Neural progenitor cell (in vitro differentiated cells): Measurements from ENCODE around the gene GCA.

ENCODE experiments used
- EZH2phosphoT487 ChIP-seq: fragments of 200-600 bp; sonication (generic); IDR thresholded peaks from 2 replicates; pipeline ENCODE4 v1.6.1; 2017; ENCODE audit warnings: antibody characterized with exemption
- TF ChIP-seq, protein P1 (sequence below): fragments of 200-600 bp; sonication (generic); IDR thresholded peaks from 2 replicates; pipeline ENCODE4 v1.5.1; 2017; ENCODE audit warnings: antibody characterized with exemption, mild to moderate bottlenecking

- TF ChIP-seq, protein P1, sequence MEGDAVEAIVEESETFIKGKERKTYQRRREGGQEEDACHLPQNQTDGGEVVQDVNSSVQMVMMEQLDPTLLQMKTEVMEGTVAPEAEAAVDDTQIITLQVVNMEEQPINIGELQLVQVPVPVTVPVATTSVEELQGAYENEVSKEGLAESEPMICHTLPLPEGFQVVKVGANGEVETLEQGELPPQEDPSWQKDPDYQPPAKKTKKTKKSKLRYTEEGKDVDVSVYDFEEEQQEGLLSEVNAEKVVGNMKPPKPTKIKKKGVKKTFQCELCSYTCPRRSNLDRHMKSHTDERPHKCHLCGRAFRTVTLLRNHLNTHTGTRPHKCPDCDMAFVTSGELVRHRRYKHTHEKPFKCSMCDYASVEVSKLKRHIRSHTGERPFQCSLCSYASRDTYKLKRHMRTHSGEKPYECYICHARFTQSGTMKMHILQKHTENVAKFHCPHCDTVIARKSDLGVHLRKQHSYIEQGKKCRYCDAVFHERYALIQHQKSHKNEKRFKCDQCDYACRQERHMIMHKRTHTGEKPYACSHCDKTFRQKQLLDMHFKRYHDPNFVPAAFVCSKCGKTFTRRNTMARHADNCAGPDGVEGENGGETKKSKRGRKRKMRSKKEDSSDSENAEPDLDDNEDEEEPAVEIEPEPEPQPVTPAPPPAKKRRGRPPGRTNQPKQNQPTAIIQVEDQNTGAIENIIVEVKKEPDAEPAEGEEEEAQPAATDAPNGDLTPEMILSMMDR, result no peak
- TF ChIP-seq EZH2phosphoT487, result no peak
Observed at GRCh38 chr2:162312853-162313252, 31.1 kb upstream of the GCA start.
